PC-3 (cell line): Measurements from ENCODE around the gene CRYBG2. TPM values are rescaled to one million over a fixed set of nuclear protein-coding genes. Genes with fewer than 3 reads are reported as not detected.

Experiments used
- ATAC-seq: fragments of 200-7000 bp; cut with Tn5 transposase; 2 replicates; pipeline ENCODE4 v1.9.1; 2020; ENCODE audit warnings: mild to moderate bottlenecking, moderate library complexity
- BruUV-seq: library from RNA; stranded (reverse); fragments of 400-500 nt; replicated peaks from 2 replicates; lab custom pipeline; 2021; lab: Mats Ljungman, UMichigan
- CTCF ChIA-PET: fragments of 300-600 bp; sonication (Branson Sonifier 250); formaldehyde crosslinking; loops from one replicate; lab custom pipeline; 2022; ENCODE audit warnings: antibody characterized with exemption; lab: Charles Lee
- POLR2A ChIA-PET: fragments of 300-600 bp; sonication (Branson Sonifier 250); formaldehyde crosslinking; loops from one replicate; lab custom pipeline; 2022; ENCODE audit warnings: antibody characterized with exemption; ENCODE audit not compliant: unreplicated experiment; lab: Charles Lee
- DNase-seq: peaks from one replicate; pipeline ENCODE4 v3.0.0-alpha.2; 2015
- H2AFZ ChIP-seq: fragments of 300-600 bp; sonication (generic); 2 replicates; pipeline ENCODE4 v1.6.0; 2016; ENCODE audit warnings: antibody characterized with exemption, low read length
- H3F3A ChIP-seq: fragments of 300-600 bp; sonication (generic); one replicate; pipeline ENCODE4 v1.6.0; 2017; ENCODE audit warnings: antibody characterized with exemption, low read length, control low read depth, mild to moderate bottlenecking; ENCODE audit not compliant: unreplicated experiment
- H3K27ac ChIP-seq: fragments of 300-600 bp; sonication (generic); 2 replicates; pipeline ENCODE4 v1.5.1; 2016; ENCODE audit warnings: mild to moderate bottlenecking, low read length
- H3K27me3 ChIP-seq: fragments of 300-600 bp; sonication (generic); 2 replicates; pipeline ENCODE4 v1.6.1; 2016; ENCODE audit warnings: low read length, mixed read lengths
- H3K36me3 ChIP-seq: fragments of 300-600 bp; sonication (generic); 2 replicates; pipeline ENCODE4 v1.6.1; 2016; ENCODE audit warnings: low read depth, mixed run types, low read length, mixed read lengths
- H3K4me1 ChIP-seq: fragments of 300-600 bp; sonication (generic); 2 replicates; pipeline ENCODE4 v1.5.1; 2016; ENCODE audit warnings: low read length; ENCODE audit not compliant: insufficient read depth
- H3K4me2 ChIP-seq: fragments of 300-600 bp; sonication (generic); 2 replicates; pipeline ENCODE4 v1.6.0; 2016; ENCODE audit warnings: low read length
- H3K4me3 ChIP-seq: fragments of 300-600 bp; sonication (generic); 2 replicates; pipeline ENCODE4 v1.5.1; 2016; ENCODE audit warnings: mild to moderate bottlenecking, low read length, mixed read lengths
- H3K79me2 ChIP-seq: fragments of 300-600 bp; sonication (generic); 2 replicates; pipeline ENCODE4 v1.6.1; 2017; ENCODE audit warnings: low read length, mixed read lengths
- H3K9ac ChIP-seq: fragments of 300-600 bp; sonication (generic); 2 replicates; pipeline ENCODE4 v1.6.0; 2016; ENCODE audit warnings: mild to moderate bottlenecking, low read length
- H3K9me2 ChIP-seq: fragments of 300-600 bp; sonication (generic); replicated peaks from 2 replicates; pipeline ENCODE4 v1.6.1; 2016; ENCODE audit warnings: mixed run types, low read length, mixed read lengths
- H3K9me3 ChIP-seq: fragments of 300-600 bp; sonication (generic); 2 replicates; pipeline ENCODE4 v1.6.1; 2016; ENCODE audit warnings: low read length, mixed read lengths
- H4K20me1 ChIP-seq: fragments of 300-600 bp; sonication (generic); 2 replicates; pipeline ENCODE4 v1.6.1; 2016; ENCODE audit warnings: low read length, mixed read lengths
- CTCF ChIP-seq: fragments of 300-600 bp; sonication (generic); conservative IDR thresholded peaks from 2 replicates; pipeline ENCODE4 v1.5.1; 2017; ENCODE audit warnings: antibody characterized with exemption, low read depth, mild to moderate bottlenecking, low read length
- EZH2 ChIP-seq: fragments of 300-600 bp; sonication (generic); IDR thresholded peaks from one replicate; pipeline ENCODE4 v1.6.1; 2017; ENCODE audit warnings: antibody characterized with exemption, mild to moderate bottlenecking, low read length; ENCODE audit not compliant: unreplicated experiment
- EZH2phosphoT487 ChIP-seq: fragments of 300-600 bp; sonication (generic); IDR thresholded peaks from 2 replicates; pipeline ENCODE4 v1.6.1; 2018; ENCODE audit warnings: mild to moderate bottlenecking, antibody characterized with exemption, low read length, borderline replicate concordance
- intact Hi-C: fragments of 100-400 bp; cut with micrococcal nuclease; formaldehyde crosslinking; loops from 2 replicates; pipeline ENCODE4 v1.9.0; 2023
- total RNA-seq: library from RNA; depleted of rRNA; stranded (reverse); fragments of >200 nt; gene quantifications from 2 replicates; pipeline ENCODE4 v1.2.3, GENCODE V29; 2014

The CRYBG2 gene
- total RNA-seq, 1 experiment from 2014 or later: 15.3 TPM

- Histone ChIP-seq H3K4me2 (peak overlapping the region; percentile 94), H3K4me1 (peaks cover 83% of the 10 kb centered on the region), H3K36me3 (peaks cover 27% of the 10 kb centered on the region), H3K27ac (peak overlapping the region; percentile 99), H3K27me3 (no peaks in the 10 kb centered on the region), H2AFZ (no peak overlapping the region; the same call in 1 of the 2 replicates), H3K9ac (peak overlapping the region; percentile 87), H3K4me3 (peak overlapping the region; percentile 75), H4K20me1 (peaks cover 9% of the 10 kb centered on the region; the same call in 1 of the 2 replicates), H3K9me3 (no peaks in the 10 kb centered on the region), H3K9me2 (no peaks in the 10 kb centered on the region), H3K79me2 (peaks cover 34% of the 10 kb centered on the region), H3F3A (peaks cover 29% of the 10 kb centered on the region)
- BruUV-seq: no TSS peak
- ChIA-PET CTCF (interaction anchor here (1.2 kb wide), 1 partner anchor 136 kb away, joined by 4 read pairs; no protein-coding TSS in a partner anchor), POLR2A (no interaction called here)
- DNase-seq (peak; percentile 50), ATAC-seq (no peak)
- TF ChIP-seq CTCF (no peak), EZH2 (no peak), EZH2phosphoT487 (no peak)
- intact Hi-C loops: no loop called here
Measured at GRCh38 chr1:26280333-26281042, 73.4 kb downstream of the CRYBG2 start.

- H3K27me3 ChIP-seq: no peaks in the 10 kb centered on the region
- peaks cover 29% of the 10 kb centered on the region for H3K36me3 ChIP-seq
- H3K27ac ChIP-seq: peak within 1 kb of the TSS; percentile 99
- CTCF ChIA-PET: interaction anchor here (0.7 to 1.2 kb wide), 4 partner anchors 42 to 137 kb away, joined by 3 to 6 read pairs (median 4); partner anchors contain the start of genes CEP85 and ZNF593
- peaks cover 37% of the 10 kb centered on the region for H3F3A ChIP-seq
- peaks cover 34% of the 10 kb centered on the region for H3K79me2 ChIP-seq
- H3K4me3 ChIP-seq: peak within 1 kb of the TSS; percentile 75
- no TSS peak for BruUV-seq
- intact Hi-C loops: loop anchor here (2.0 kb wide), 1 partner anchor 27 kb away; the partner anchor contains the start of gene UBXN11
- ATAC-seq (peak; percentile 38), DNase-seq (peak; percentile 87)
- POLR2A ChIA-PET: interaction anchor here (0.5 to 0.8 kb wide), 4 partner anchors 9 to 952 kb away, joined by 3 to 5 read pairs (median 4); partner anchors contain the start of gene PAFAH2
- H3K9me3 ChIP-seq: no peaks in the 10 kb centered on the region
- peak within 1 kb of the TSS; percentile 94 for H3K4me2 ChIP-seq
- TF ChIP-seq EZH2 (no peak), CTCF (peak; percentile 56)
- no peaks in the 10 kb centered on the region for H3K9me2 ChIP-seq
- H4K20me1 ChIP-seq: peaks cover 9% of the 10 kb centered on the region; the same call in 1 of the 2 replicates
- peak within 1 kb of the TSS; percentile 87 for H3K9ac ChIP-seq
- H3K4me1 ChIP-seq: peaks cover 84% of the 10 kb centered on the region
- H2AFZ ChIP-seq: peak within 1 kb of the TSS; percentile 44; the same call in 1 of the 2 replicates
Measured at GRCh38 chr1:26279456-26280332, 74.2 kb downstream of the CRYBG2 start, which contains the start of gene SH3BGRL3. Gene SH3BGRL3 (plus strand): TSS chr1:26280086. CDS start chr1:26280156, 70 bp downstream.
